ENCODE data around the gene ASB6.
A peak's percentile ranks its signal among the peaks of the same experiment; 100 is the strongest.

ASB6 gene

GRCh38 chr9:129624168-129624759, 17.7 kb downstream of the ASB6 start:
- peak; percentile 67 for DNase-seq

- no peak for DNase-seq
Observed at GRCh38 chr9:129623331-129623730, 18.6 kb downstream of the ASB6 start.

GRCh38 chr9:129620669-129621295, 21.2 kb downstream of the ASB6 start, which contains the start of gene C9orf50:
Gene C9orf50, minus strand, starts transcription at chr9:129621101. Its CDS starts 527 bp downstream, at chr9:129620574.
- DNase-seq: no peak

GRCh38 chr9:129619787-129620668, 21.9 kb downstream of the ASB6 start:
- no peak for DNase-seq

- DNase-seq: no peak
Observed at GRCh38 chr9:129617167-129617566, 24.8 kb downstream of the ASB6 start.

GRCh38 chr9:129615407-129616285, 26.3 kb downstream of the ASB6 start:
- no peak for DNase-seq

- DNase-seq: no peak
Observed at GRCh38 chr9:129614932-129615331, 27.0 kb downstream of the ASB6 start.

GRCh38 chr9:129613520-129614175, 28.3 kb downstream of the ASB6 start:
- DNase-seq: no peak

- no peak for DNase-seq
Observed at GRCh38 chr9:129612815-129613519, 29.0 kb downstream of the ASB6 start.

GRCh38 chr9:129612123-129612522, 29.8 kb downstream of the ASB6 start:
- no peak for DNase-seq

- DNase-seq: no peak
Observed at GRCh38 chr9:129611307-129611800, 30.6 kb downstream of the ASB6 start.

- peak; percentile 47 for DNase-seq
Observed at GRCh38 chr9:129610473-129611306, 31.3 kb downstream of the ASB6 start.

- DNase-seq: no peak
Observed at GRCh38 chr9:129610213-129610472, 31.8 kb downstream of the ASB6 start.

GRCh38 chr9:129609486-129610212, 32.3 kb downstream of the ASB6 start:
- DNase-seq: peak; percentile 43

GRCh38 chr9:129608561-129609481, 33.1 kb downstream of the ASB6 start:
- no peak for DNase-seq

GRCh38 chr9:129607027-129607387, 34.9 kb downstream of the ASB6 start:
- no peak for DNase-seq

- no peak for DNase-seq
Observed at GRCh38 chr9:129606161-129607026, 35.6 kb downstream of the ASB6 start.

GRCh38 chr9:129604766-129605163, 37.2 kb downstream of the ASB6 start:
- DNase-seq: no peak
